Fibroblast of mammary gland (primary cell): ENCODE results near the gene GASK1A.
"Not testable (repeated sequence)": the region's sequence is repeated elsewhere in the genome, so short reads cannot be mapped to it uniquely, and the experiment has no call there.

Source experiments
- DNase-seq: peaks from one replicate; pipeline ENCODE4 v3.0.0-alpha.2; 2010; ENCODE audit warnings: low read depth
- H3K4me3 ChIP-seq: 2 replicates; pipeline ENCODE4 v1.5.1; 2011; ENCODE audit warnings: low read depth, mild to moderate bottlenecking, low read length, moderate library complexity; ENCODE audit not compliant: control insufficient read depth
- CTCF ChIP-seq: conservative IDR thresholded peaks from 2 replicates; pipeline ENCODE4 v1.5.1; 2011; ENCODE audit warnings: low read depth, low read length, inconsistent platforms; ENCODE audit not compliant: control insufficient read depth, insufficient read depth

GASK1A gene

DNA sequence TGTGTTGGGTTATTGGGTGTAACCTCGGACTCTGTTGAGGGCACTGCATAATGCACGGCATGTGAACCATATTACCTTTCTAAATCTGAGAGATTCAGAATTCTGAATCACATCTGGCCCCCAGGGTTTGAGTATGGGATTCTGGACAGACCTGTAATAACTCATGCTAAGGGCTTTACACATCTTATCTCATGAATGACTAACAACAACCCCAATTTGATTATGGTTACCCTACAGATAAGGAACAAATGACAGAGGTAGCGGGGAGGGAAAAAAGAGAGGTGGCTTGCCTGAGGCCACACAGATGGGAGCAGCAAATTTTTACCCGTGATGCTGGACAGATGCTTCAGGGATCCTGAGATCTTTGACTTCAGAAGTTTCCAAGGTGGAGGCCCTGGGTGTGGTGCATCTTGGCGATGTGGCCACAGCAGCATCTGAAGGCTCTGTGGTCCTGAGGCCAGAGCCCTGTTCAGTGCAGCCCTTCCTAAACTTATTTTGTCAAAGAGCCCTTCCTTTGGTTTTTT, 83.0 kb downstream of the GASK1A start:
- H3K4me3 ChIP-seq: no peak overlapping the region
- TF ChIP-seq CTCF: no peak
- DNase-seq: no peak

DNA sequence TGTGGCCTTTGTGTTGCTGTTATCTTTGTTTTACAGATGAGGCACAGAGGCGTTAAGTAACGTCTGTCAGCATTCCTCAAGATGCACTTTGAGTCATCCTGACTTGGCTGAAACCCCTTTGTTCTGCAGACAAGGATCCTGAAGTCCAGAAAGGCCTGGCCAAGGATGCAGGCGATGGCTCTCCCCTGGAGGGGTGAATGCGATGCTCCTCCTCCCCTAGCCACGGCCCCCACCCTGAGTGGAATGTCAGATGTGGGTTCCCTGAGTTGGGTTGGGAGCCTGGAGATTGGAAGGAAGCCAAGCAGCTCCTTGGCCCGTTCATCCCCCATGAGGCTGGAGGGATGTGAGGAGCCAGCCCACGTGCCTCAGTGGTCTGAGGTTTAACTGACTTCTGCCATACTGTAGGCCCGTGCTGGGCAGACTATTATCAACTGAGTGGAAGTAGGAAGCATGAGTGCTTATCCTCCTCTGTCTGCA, 83.5 kb downstream of the GASK1A start:
- DNase-seq: peak; percentile 61
- TF ChIP-seq CTCF: no peak
- H3K4me3 ChIP-seq: no peak overlapping the region

- TF ChIP-seq CTCF: no peak
Measured at GRCh38 chr3:43063114-43063513, 84.0 kb downstream of the GASK1A start.

GRCh38 chr3:43070670-43071069, 91.6 kb downstream of the GASK1A start:
- not testable (repeated sequence) for DNase-seq, H3K4me3 ChIP-seq

More at GRCh38 chr3:43063114-43063513, 84.0 kb downstream of the GASK1A start:
- no peak for DNase-seq
- H3K4me3 ChIP-seq: no peak overlapping the region

- DNase-seq: peak; percentile 6
- TF ChIP-seq CTCF: peak; percentile 54
- no peak overlapping the region for H3K4me3 ChIP-seq
Measured at GRCh38 chr3:43071313-43071893, 92.3 kb downstream of the GASK1A start.

- TF ChIP-seq CTCF: no peak
- no peak overlapping the region for H3K4me3 ChIP-seq
- no peak for DNase-seq
Measured at GRCh38 chr3:43072361-43072760, 93.2 kb downstream of the GASK1A start.

DNA sequence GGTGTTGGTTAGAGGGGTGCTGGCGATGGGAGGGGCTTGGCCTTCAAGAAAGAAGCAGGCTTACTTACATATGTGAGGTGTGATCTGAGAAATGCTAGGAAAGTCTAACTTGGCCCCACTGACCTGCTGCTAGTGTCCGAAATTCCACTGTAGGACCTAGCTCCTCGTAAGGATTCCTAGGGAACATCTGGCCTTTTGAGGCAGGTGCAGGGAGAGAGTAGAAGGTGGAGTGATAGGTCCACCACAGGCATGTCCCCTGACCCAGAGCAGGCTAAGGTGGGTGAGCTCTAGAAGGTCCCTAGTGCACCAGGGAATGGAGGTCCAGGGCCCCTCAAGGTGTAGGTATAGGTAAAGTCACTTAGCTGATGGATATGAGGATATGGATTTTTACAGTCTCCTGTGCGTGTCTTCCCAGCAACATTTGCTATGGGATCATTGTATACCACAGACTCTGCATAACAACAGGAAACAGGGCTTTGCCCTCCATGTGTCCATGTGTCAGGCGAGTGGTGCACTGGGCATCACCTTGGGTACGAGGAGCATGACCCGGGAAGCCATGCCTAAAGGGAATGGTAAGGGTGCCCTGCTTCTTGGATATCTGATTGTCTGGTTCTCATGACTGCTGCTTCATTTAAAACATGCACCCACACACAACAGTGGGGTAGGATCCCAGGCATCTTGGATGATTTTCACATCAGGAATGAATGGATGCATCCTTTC, 94.2 kb downstream of the GASK1A start:
- no peak for TF ChIP-seq CTCF
- no peak overlapping the region for H3K4me3 ChIP-seq
- no peak for DNase-seq
